GM12878 (cell line): ENCODE results near the gene TBKBP1.

Experiments used
- IKZF1 ChIP-seq: fragments of 450-650 bp; conservative IDR thresholded peaks from 2 replicates; pipeline ENCODE4 v1.6.1; 2017; ENCODE audit warnings: antibody characterized with exemption, mild to moderate bottlenecking
- MTA2 ChIP-seq: fragments of 450-650 bp; IDR thresholded peaks from 2 replicates; pipeline ENCODE4 v1.6.1; 2016; ENCODE audit warnings: low read depth, mild to moderate bottlenecking, moderate library complexity
- POLR2A ChIP-seq: IDR thresholded peaks from 2 replicates; pipeline ENCODE4 v1.6.1; 2011; ENCODE audit warnings: low read depth, mild to moderate bottlenecking, low read length
- SP1 ChIP-seq: IDR thresholded peaks from one replicate; pipeline ENCODE4 v1.6.1; 2011; ENCODE audit warnings: low read depth, low read length
- SUZ12 ChIP-seq: fragments of 200-600 bp; sonication (generic); IDR thresholded peaks from one replicate; pipeline ENCODE4 v1.6.1; 2018; ENCODE audit warnings: antibody characterized with exemption, mild to moderate bottlenecking; ENCODE audit not compliant: unreplicated experiment
- TAF1 ChIP-seq: IDR thresholded peaks from 2 replicates; pipeline ENCODE4 v1.6.1; 2011; ENCODE audit warnings: mild to moderate bottlenecking, low read depth, low read length, borderline replicate concordance
- TF ChIP-seq, protein P1 (sequence below), 3 experiments: IDR thresholded peaks in 2 of 3; conservative IDR thresholded peaks in 1 of 3; 2 replicates each; pipeline ENCODE4 v1.5.1; 2011; ENCODE audit warnings: low read depth in 3 of 3, low read length in 3 of 3, mild to moderate bottlenecking in 3 of 3, control low read depth in 2 of 3, moderate library complexity in 2 of 3, inconsistent platforms in 1 of 3, mixed read lengths in 1 of 3; ENCODE audit not compliant: control insufficient read depth in 2 of 3, insufficient read depth in 1 of 3; ENCODE audit errors: extremely low read depth in 1 of 3
- TF ChIP-seq, protein P2 (sequence below): fragments of 450-650 bp; IDR thresholded peaks from 2 replicates; pipeline ENCODE4 v1.6.1; 2018; ENCODE audit warnings: mild to moderate bottlenecking, low read depth, moderate library complexity; ENCODE audit not compliant: partially characterized antibody
- TF ChIP-seq, protein P3 (sequence below): IDR thresholded peaks from 2 replicates; pipeline ENCODE4 v1.6.1; 2011; ENCODE audit warnings: mild to moderate bottlenecking, low read depth, low read length, moderate library complexity; ENCODE audit not compliant: insufficient replicate concordance
- TF ChIP-seq, protein P4 (sequence below): fragments of 450-650 bp; formaldehyde crosslinking; IDR thresholded peaks from 2 replicates; pipeline ENCODE4 v1.4.0; 2020; ENCODE audit warnings: mild to moderate bottlenecking, moderate library complexity

DNA sequence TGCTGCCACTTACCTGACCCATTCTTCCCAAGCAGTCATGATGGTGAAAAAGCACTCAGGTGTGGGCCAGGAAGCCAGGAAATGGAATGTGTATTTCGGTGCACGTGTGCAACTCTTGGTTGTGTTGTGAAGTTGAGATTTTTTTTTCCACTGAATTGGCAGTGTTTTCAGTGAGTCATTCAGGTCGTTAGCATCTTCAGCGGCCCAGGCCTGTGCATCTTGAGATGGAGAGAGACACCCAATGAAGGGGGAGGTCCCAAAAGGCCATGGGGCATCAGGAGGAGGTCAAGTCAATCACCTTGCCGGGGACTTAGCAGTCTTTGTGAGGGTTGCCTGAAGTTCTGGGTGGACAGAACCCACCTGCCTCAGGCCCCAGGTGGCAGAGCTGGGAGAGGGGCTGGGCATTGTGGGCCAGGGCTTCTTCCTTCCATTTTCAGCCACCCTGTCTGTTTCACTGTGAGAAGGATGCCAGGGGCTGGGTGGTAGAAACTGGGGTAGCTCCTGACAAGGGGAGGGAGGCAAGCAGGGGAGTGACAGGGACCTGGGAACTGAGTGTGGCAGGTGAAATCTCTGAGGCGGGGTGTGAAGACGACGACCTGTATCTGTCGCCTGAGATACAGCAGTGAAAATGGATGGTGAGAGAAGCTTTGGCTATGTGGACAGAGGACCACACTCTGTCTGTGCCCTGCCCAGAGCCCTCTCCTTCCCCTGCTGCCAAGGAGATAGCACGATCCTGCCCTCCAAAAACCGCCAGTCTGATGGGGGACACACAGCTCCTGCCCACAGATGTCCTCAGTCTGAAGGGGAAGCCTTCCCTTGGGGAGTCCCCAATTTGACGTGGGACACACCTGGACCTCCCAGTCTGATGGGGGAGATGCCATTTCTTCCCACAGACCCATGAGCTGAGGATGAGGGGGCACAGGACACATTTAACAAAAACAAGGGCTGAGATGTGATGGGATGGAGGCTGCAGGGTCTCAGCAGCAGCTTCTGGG, 11.9 kb downstream of the TBKBP1 start:
- TF ChIP-seq MTA2 (no peak), SP1 (no peak), TAF1 (no peak), IKZF1 (no peak), SUZ12 (no peak), POLR2A (no peak)
- TF ChIP-seq, protein P1, sequence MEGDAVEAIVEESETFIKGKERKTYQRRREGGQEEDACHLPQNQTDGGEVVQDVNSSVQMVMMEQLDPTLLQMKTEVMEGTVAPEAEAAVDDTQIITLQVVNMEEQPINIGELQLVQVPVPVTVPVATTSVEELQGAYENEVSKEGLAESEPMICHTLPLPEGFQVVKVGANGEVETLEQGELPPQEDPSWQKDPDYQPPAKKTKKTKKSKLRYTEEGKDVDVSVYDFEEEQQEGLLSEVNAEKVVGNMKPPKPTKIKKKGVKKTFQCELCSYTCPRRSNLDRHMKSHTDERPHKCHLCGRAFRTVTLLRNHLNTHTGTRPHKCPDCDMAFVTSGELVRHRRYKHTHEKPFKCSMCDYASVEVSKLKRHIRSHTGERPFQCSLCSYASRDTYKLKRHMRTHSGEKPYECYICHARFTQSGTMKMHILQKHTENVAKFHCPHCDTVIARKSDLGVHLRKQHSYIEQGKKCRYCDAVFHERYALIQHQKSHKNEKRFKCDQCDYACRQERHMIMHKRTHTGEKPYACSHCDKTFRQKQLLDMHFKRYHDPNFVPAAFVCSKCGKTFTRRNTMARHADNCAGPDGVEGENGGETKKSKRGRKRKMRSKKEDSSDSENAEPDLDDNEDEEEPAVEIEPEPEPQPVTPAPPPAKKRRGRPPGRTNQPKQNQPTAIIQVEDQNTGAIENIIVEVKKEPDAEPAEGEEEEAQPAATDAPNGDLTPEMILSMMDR (IDR thresholded peaks at IDR 0.05 in 2 of 3, conservative IDR thresholded peaks at IDR 0.05 in 1 of 3; ENCODE audit: control insufficient read depth in 2 of 3, extremely low read depth in 1 of 3, insufficient read depth in 1 of 3, low read depth in 3 of 3, low read length in 3 of 3), result no peak
- TF ChIP-seq, protein P2, sequence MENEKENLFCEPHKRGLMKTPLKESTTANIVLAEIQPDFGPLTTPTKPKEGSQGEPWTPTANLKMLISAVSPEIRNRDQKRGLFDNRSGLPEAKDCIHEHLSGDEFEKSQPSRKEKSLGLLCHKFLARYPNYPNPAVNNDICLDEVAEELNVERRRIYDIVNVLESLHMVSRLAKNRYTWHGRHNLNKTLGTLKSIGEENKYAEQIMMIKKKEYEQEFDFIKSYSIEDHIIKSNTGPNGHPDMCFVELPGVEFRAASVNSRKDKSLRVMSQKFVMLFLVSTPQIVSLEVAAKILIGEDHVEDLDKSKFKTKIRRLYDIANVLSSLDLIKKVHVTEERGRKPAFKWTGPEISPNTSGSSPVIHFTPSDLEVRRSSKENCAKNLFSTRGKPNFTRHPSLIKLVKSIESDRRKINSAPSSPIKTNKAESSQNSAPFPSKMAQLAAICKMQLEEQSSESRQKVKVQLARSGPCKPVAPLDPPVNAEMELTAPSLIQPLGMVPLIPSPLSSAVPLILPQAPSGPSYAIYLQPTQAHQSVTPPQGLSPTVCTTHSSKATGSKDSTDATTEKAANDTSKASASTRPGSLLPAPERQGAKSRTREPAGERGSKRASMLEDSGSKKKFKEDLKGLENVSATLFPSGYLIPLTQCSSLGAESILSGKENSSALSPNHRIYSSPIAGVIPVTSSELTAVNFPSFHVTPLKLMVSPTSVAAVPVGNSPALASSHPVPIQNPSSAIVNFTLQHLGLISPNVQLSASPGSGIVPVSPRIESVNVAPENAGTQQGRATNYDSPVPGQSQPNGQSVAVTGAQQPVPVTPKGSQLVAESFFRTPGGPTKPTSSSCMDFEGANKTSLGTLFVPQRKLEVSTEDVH, result no peak
- TF ChIP-seq, protein P3, sequence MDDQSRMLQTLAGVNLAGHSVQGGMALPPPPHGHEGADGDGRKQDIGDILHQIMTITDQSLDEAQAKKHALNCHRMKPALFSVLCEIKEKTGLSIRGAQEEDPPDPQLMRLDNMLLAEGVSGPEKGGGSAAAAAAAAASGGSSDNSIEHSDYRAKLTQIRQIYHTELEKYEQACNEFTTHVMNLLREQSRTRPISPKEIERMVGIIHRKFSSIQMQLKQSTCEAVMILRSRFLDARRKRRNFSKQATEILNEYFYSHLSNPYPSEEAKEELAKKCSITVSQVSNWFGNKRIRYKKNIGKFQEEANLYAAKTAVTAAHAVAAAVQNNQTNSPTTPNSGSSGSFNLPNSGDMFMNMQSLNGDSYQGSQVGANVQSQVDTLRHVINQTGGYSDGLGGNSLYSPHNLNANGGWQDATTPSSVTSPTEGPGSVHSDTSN, result no peak
- TF ChIP-seq, protein P4, sequence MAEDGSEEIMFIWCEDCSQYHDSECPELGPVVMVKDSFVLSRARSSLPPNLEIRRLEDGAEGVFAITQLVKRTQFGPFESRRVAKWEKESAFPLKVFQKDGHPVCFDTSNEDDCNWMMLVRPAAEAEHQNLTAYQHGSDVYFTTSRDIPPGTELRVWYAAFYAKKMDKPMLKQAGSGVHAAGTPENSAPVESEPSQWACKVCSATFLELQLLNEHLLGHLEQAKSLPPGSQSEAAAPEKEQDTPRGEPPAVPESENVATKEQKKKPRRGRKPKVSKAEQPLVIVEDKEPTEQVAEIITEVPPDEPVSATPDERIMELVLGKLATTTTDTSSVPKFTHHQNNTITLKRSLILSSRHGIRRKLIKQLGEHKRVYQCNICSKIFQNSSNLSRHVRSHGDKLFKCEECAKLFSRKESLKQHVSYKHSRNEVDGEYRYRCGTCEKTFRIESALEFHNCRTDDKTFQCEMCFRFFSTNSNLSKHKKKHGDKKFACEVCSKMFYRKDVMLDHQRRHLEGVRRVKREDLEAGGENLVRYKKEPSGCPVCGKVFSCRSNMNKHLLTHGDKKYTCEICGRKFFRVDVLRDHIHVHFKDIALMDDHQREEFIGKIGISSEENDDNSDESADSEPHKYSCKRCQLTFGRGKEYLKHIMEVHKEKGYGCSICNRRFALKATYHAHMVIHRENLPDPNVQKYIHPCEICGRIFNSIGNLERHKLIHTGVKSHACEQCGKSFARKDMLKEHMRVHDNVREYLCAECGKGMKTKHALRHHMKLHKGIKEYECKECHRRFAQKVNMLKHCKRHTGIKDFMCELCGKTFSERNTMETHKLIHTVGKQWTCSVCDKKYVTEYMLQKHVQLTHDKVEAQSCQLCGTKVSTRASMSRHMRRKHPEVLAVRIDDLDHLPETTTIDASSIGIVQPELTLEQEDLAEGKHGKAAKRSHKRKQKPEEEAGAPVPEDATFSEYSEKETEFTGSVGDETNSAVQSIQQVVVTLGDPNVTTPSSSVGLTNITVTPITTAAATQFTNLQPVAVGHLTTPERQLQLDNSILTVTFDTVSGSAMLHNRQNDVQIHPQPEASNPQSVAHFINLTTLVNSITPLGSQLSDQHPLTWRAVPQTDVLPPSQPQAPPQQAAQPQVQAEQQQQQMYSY (CRISPR knock-in tag), result no peak
